ENCODE measurements around the gene KRTAP19-1. TPM values are rescaled to one million over a fixed set of nuclear protein-coding genes. Genes with fewer than 3 reads are reported as not detected.
"Not testable (repeated sequence)": the region's sequence is repeated elsewhere in the genome, so short reads cannot be mapped to it uniquely, and the experiment has no call there.

KRTAP19-1 gene
- total RNA-seq = not detected

GRCh38 chr21:30480145-30480544, at the start of gene KRTAP19-1:
Gene KRTAP19-1 (minus strand): TSS chr21:30480367. CDS start chr21:30480317, 50 bp downstream.
- no peak within 1 kb of the TSS for H3K27ac Mint-ChIP-seq
- DNase-seq (ENCODE audit: low spot score) (no peak), ATAC-seq (no peak)
- no peaks in the 10 kb centered on the region for H3K36me3 Mint-ChIP-seq
- peaks cover 17% of the 10 kb centered on the region for H3K9me3 Mint-ChIP-seq
- no peaks in the 10 kb centered on the region for H3K4me1 Mint-ChIP-seq (ENCODE audit: low read depth in 2 of 2)
- no peaks in the 10 kb centered on the region for H3K27me3 Mint-ChIP-seq
- no peak within 1 kb of the TSS for H3K4me3 Mint-ChIP-seq

DNA sequence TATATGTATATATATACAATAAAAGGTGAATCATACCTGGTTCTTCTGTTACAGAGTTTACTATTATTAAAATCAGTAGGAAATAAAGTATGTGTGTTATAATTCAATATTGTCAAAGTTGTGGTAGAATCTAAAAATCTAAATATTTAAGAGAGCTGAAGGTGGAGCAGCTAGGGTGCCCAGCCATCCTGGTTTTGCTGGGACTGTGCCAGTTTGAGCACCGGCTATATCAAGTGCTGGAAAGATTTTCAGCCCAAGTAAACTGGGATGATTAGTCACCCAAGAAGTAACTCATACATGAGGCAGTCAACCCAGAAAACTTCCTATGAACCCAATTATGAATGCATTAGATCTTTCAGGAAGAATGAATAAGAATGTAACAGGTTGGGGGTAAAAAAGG, 38.7 kb upstream of the KRTAP19-1 start:
- H3K27me3 Mint-ChIP-seq = no peaks in the 10 kb centered on the region

GRCh38 chr21:30515681-30516080, 35.5 kb upstream of the KRTAP19-1 start:
- H3K27me3 Mint-ChIP-seq = no peaks in the 10 kb centered on the region
- no peaks in the 10 kb centered on the region for H3K36me3 Mint-ChIP-seq
- ATAC-seq = no peak
- no peak overlapping the region for H3K4me3 Mint-ChIP-seq
- H3K9me3 Mint-ChIP-seq = peaks cover 12% of the 10 kb centered on the region
- H3K27ac Mint-ChIP-seq = no peak overlapping the region
- no peak for DNase-seq (ENCODE audit: low spot score)
- no peaks in the 10 kb centered on the region for H3K4me1 Mint-ChIP-seq (ENCODE audit: low read depth in 2 of 2)

More for the DNA sequence above, 38.7 kb upstream of the KRTAP19-1 start:
- H3K9me3 Mint-ChIP-seq = peaks cover 12% of the 10 kb centered on the region
- no peaks in the 10 kb centered on the region for H3K4me1 Mint-ChIP-seq (ENCODE audit: low read depth in 2 of 2)
- ATAC-seq (no peak), DNase-seq (ENCODE audit: low spot score) (no peak)
- no peaks in the 10 kb centered on the region for H3K36me3 Mint-ChIP-seq
- no peak overlapping the region for H3K27ac Mint-ChIP-seq
- no peak overlapping the region for H3K4me3 Mint-ChIP-seq

GRCh38 chr21:30505621-30506205, 25.5 kb upstream of the KRTAP19-1 start:
- H3K4me1 Mint-ChIP-seq (ENCODE audit: low read depth in 2 of 2); H3K4me3 Mint-ChIP-seq; H3K27ac Mint-ChIP-seq; H3K36me3 Mint-ChIP-seq; ATAC-seq; H3K27me3 Mint-ChIP-seq; DNase-seq (ENCODE audit: low spot score): not testable (repeated sequence)
- H3K9me3 Mint-ChIP-seq = peaks cover 11% of the 10 kb centered on the region

GRCh38 chr21:30502041-30502440, 21.9 kb upstream of the KRTAP19-1 start, which contains the start of gene KRTAP19-5:
Gene KRTAP19-5 (minus strand): TSS chr21:30502141. CDS start chr21:30502090, 51 bp downstream.
- H3K36me3 Mint-ChIP-seq = no peaks in the 10 kb centered on the region
- H3K4me3 Mint-ChIP-seq = no peak within 1 kb of the TSS
- no peaks in the 10 kb centered on the region for H3K4me1 Mint-ChIP-seq (ENCODE audit: low read depth in 2 of 2)

GRCh38 chr21:30497065-30497464, 16.9 kb upstream of the KRTAP19-1 start, which contains the start of gene KRTAP19-4:
Gene KRTAP19-4 (minus strand): TSS chr21:30497165. CDS start chr21:30497110, 55 bp downstream.
- no peaks in the 10 kb centered on the region for H3K4me1 Mint-ChIP-seq (ENCODE audit: low read depth in 2 of 2)
- no peaks in the 10 kb centered on the region for H3K36me3 Mint-ChIP-seq
- H3K27ac Mint-ChIP-seq = no peak within 1 kb of the TSS
- H3K27me3 Mint-ChIP-seq = no peaks in the 10 kb centered on the region
- DNase-seq (ENCODE audit: low spot score) (no peak), ATAC-seq (no peak)
- H3K4me3 Mint-ChIP-seq = no peak within 1 kb of the TSS
- peaks cover 8% of the 10 kb centered on the region for H3K9me3 Mint-ChIP-seq

More at GRCh38 chr21:30502041-30502440, 21.9 kb upstream of the KRTAP19-1 start, which contains the start of gene KRTAP19-5:
- DNase-seq (ENCODE audit: low spot score) (no peak), ATAC-seq (no peak)
- H3K9me3 Mint-ChIP-seq = peaks cover 9% of the 10 kb centered on the region
- H3K27ac Mint-ChIP-seq = no peak within 1 kb of the TSS
- no peaks in the 10 kb centered on the region for H3K27me3 Mint-ChIP-seq

DNA sequence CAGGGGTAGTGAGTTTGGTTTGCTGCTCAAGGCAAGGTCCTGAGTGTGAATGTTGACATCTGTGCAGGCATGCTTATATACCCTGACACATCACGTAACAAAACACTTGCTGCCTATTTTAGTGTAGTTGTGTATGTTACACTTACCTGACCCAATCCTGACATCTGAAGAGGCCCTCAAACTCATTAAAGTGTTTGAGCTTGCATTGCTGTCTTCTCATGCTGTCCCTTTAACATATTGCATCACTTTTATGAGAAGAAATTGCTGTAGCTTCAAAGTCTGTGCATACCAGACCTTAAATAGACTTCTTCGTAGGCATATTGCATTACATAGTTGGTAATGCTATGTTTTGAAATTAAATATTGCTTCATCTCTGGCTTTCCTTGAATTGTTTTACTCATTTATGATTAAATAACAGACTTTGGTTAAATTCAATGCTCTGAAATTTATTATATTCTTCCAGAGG, 11.8 kb upstream of the KRTAP19-1 start, which contains the start of gene KRTAP19-3:
TSS of gene KRTAP19-3 (minus strand) at position 51 of the 466 bp plus-strand sequence. CDS start 56 bp downstream, outside the sequence.
- Mint-ChIP-seq H3K4me1 (ENCODE audit: low read depth in 2 of 2) (no peaks in the 10 kb centered on the region), H3K27me3 (no peaks in the 10 kb centered on the region), H3K36me3 (no peaks in the 10 kb centered on the region), H3K4me3 (no peak within 1 kb of the TSS), H3K27ac (no peak within 1 kb of the TSS), H3K9me3 (peaks cover 7% of the 10 kb centered on the region)
- no peak for ATAC-seq
- no peak for DNase-seq (ENCODE audit: low spot score)

- H3K27ac Mint-ChIP-seq = no peak within 1 kb of the TSS
Observed at GRCh38 chr21:30487336-30487735, 7.2 kb upstream of the KRTAP19-1 start, which contains the start of gene KRTAP19-2. Gene KRTAP19-2 (minus strand): TSS chr21:30487436. CDS start chr21:30487348, 88 bp downstream.

DNA sequence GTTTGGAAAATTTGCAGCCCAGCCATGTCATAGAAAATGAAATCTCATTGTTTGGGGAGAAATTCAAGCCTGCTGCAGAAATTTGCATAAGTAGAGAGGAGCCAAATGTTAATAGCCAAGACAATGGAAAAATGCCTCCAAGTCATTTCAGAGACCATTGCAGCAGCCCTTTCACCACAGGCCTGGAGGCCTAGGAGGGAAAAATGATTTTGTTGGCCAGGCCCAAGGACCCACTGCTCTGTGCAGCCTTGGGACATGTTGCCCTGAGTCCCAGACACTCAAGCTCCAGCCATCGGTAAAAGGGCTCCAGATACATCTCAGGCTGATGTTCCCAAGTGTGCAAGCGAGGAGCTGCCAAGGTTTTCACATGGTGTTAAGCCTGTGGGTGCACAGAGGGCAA, 6.0 kb upstream of the KRTAP19-1 start:
- no peak overlapping the region for H3K4me3 Mint-ChIP-seq
- no peaks in the 10 kb centered on the region for H3K27me3 Mint-ChIP-seq
- no peaks in the 10 kb centered on the region for H3K4me1 Mint-ChIP-seq (ENCODE audit: low read depth in 2 of 2)

More at GRCh38 chr21:30487336-30487735, 7.2 kb upstream of the KRTAP19-1 start, which contains the start of gene KRTAP19-2:
- DNase-seq (ENCODE audit: low spot score) = no peak
- Mint-ChIP-seq H3K4me3 (no peak within 1 kb of the TSS), H3K36me3 (no peaks in the 10 kb centered on the region), H3K9me3 (peaks cover 13% of the 10 kb centered on the region), H3K4me1 (ENCODE audit: low read depth in 2 of 2) (no peaks in the 10 kb centered on the region), H3K27me3 (no peaks in the 10 kb centered on the region)
- no peak for ATAC-seq

DNA sequence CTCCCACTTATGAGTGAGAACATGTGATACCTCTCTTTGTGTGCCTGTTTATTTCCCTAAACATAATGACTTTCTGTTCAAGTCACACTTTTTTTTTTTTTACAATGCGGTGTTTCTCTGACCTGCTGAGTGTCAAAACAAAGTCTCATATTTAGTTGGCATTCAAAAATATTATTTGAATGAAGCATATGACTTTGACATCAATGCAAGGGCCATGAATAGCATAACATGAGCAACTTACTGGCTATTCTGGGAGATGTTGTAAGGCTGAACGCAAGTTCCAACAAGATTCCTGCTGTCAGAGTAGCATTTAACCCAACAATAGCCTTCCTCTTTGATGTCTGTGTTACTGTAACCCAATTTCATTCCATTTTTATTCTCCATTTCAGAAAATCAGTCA, 2.0 kb upstream of the KRTAP19-1 start:
- no peak for ATAC-seq
- Mint-ChIP-seq H3K4me1 (ENCODE audit: low read depth in 2 of 2) (no peaks in the 10 kb centered on the region), H3K27ac (no peak overlapping the region), H3K36me3 (no peaks in the 10 kb centered on the region), H3K9me3 (peaks cover 19% of the 10 kb centered on the region), H3K4me3 (no peak overlapping the region), H3K27me3 (no peaks in the 10 kb centered on the region)
- DNase-seq (ENCODE audit: low spot score) = no peak

More for the DNA sequence above, 6.0 kb upstream of the KRTAP19-1 start:
- H3K9me3 Mint-ChIP-seq = peaks cover 18% of the 10 kb centered on the region
- H3K27ac Mint-ChIP-seq = no peak overlapping the region
- no peak for DNase-seq (ENCODE audit: low spot score)
- ATAC-seq = no peak
- no peaks in the 10 kb centered on the region for H3K36me3 Mint-ChIP-seq

DNA sequence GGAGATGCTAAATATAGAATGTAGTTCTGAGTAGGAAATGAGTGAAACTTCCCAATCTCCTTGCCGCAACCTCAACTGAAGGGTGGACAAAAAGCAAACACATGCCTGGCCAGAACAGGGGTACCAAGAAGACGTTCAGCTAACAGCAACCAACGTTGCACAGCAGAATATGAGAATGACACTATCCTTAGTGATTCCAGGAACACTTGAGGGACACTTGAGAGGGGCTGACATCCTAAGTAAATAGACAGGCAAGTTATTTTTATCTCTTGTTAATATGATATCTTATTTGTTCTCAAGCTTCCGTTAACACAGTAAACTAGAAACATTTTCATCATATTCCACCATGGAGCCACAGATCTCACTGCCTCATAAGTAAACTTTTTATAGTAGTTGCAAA, 908 bp downstream of the KRTAP19-1 start:
- Mint-ChIP-seq H3K27ac (no peak overlapping the region), H3K36me3 (no peaks in the 10 kb centered on the region), H3K4me1 (ENCODE audit: low read depth in 2 of 2) (no peaks in the 10 kb centered on the region), H3K4me3 (no peak overlapping the region), H3K9me3 (peaks cover 13% of the 10 kb centered on the region), H3K27me3 (no peaks in the 10 kb centered on the region)
- ATAC-seq (no peak), DNase-seq (ENCODE audit: low spot score) (no peak)

DNA sequence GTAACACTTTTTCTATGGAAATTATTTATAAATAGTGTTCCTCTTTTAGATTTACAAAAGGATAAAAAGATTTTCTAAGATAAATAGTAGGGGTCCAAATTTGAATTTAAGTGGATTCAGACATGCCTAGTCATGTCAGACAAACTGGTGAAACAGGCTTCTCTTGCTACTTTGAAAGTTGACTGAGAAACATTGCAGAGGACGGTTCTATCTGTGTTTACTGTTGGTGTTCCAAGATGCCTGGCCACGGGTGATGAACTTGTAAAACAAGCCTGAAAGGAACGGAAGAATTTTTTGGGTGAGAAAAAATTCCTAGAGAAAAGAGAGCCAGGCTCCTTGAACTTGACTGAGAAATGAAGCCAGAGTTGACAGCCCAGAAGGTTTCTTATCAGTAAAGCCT, 2.2 kb downstream of the KRTAP19-1 start:
- Mint-ChIP-seq H3K27me3 (no peaks in the 10 kb centered on the region), H3K9me3 (peaks cover 13% of the 10 kb centered on the region), H3K27ac (no peak overlapping the region), H3K4me3 (no peak overlapping the region), H3K36me3 (no peaks in the 10 kb centered on the region), H3K4me1 (ENCODE audit: low read depth in 2 of 2) (no peaks in the 10 kb centered on the region)
- ATAC-seq (no peak), DNase-seq (ENCODE audit: low spot score) (no peak)

DNA sequence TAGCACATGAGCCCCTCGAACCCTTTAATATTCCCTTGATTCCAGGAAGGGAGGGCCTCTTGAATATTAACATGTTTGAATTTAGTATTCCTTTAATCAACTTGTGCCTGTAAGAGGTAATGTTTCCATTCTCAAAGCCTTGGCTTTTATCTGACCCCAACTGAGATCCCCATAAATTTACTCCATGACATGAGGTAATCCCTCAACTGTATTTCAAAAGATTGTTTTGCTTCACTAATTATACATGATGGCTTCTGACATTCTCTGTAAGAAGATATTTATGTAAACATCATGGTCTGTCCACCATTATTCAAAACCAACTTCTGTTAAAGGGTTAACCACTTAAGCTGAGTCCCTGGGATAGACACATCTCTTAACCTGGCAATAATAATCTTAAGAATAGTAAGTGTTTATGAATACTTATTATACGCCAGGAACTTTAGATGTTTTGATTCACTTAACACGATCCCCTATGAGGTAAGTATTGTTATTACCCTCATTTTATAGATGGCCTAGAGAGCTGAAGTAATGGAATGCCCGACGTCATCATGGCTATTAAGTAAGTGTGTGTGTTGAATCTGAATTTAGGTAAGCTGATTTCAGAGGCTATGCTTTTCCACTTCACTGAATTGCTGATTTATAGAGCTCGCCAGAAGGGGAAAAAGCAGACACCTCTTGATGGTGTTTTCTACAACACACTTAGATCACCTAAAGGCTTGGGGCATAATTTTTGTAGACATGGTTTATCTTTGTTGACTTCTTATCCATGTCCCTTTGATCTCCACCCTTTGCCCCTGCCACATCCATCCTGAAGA, 11.1 kb downstream of the KRTAP19-1 start:
- DNase-seq (ENCODE audit: low spot score) = no peak

DNA sequence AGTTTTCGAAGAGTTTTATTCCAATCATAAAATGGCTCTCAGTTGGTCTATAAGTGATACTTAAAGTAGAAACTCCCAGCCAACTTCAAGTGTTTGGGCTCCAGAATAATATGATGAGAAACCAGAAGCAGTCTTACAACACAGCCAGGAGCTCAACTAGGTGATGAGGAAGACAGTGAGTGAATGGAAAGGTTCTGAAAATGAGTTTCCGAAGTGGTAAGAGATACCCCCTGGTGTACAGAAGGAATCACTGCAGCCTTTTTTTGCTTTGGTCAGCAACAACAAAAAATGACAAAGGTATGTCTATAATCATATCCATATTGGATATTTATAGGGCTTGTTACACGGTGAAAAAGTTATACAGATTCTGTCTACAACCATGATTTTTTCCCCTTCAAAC, 16.5 kb downstream of the KRTAP19-1 start:
- no peak overlapping the region for H3K4me3 Mint-ChIP-seq
- H3K27ac Mint-ChIP-seq = no peak overlapping the region
- peaks cover 7% of the 10 kb centered on the region for H3K9me3 Mint-ChIP-seq
- H3K27me3 Mint-ChIP-seq = no peaks in the 10 kb centered on the region
- no peak for ATAC-seq
- DNase-seq (ENCODE audit: low spot score) = no peak
- no peaks in the 10 kb centered on the region for H3K36me3 Mint-ChIP-seq
- no peaks in the 10 kb centered on the region for H3K4me1 Mint-ChIP-seq (ENCODE audit: low read depth in 2 of 2)

More for the DNA sequence above, 11.1 kb downstream of the KRTAP19-1 start:
- Mint-ChIP-seq H3K27me3 (no peaks in the 10 kb centered on the region), H3K4me1 (ENCODE audit: low read depth in 2 of 2) (no peaks in the 10 kb centered on the region), H3K27ac (no peak overlapping the region), H3K9me3 (peaks cover 13% of the 10 kb centered on the region), H3K4me3 (no peak overlapping the region), H3K36me3 (no peaks in the 10 kb centered on the region)
- no peak for ATAC-seq

Measured in natural killer cell treated with Interleukin-12 subunit alpha and Interleukin-12 subunit beta and Interleukin-15 and Interleukin-18, amount 100 ng/mL, for 72 hours (primary cell).